Activated CD4-positive, alpha-beta T cell treated with anti-CD3 and anti-CD28 coated beads for 48 hours (primary cell): ENCODE data around the gene IBA57.

Experiments used
- DNase-seq: peaks from one replicate; pipeline ENCODE4 v3.0.0-alpha.2; 2020

Gene IBA57

GRCh38 chr1:228165372-228166169 lies at the start of gene IBA57:
TSS of gene IBA57 (plus strand) at chr1:228165804. CDS start at chr1:228165817, 13 bp downstream.
- peak; percentile 100 for DNase-seq

- DNase-seq, result no peak
Measured at GRCh38 chr1:228117335-228117734, 48.3 kb upstream of the IBA57 start.

- DNase-seq, result no peak
Measured at GRCh38 chr1:228118040-228118439, 47.6 kb upstream of the IBA57 start.

GRCh38 chr1:228120351-228120750 lies 45.3 kb upstream of the IBA57 start:
- no peak for DNase-seq

GRCh38 chr1:228120857-228121489 lies 44.6 kb upstream of the IBA57 start:
- DNase-seq, result no peak

GRCh38 chr1:228122921-228123441 lies 42.6 kb upstream of the IBA57 start:
- no peak for DNase-seq

- DNase-seq, result no peak
Measured at GRCh38 chr1:228123505-228123904, 42.1 kb upstream of the IBA57 start.

- DNase-seq, result no peak
Measured at GRCh38 chr1:228125185-228125584, 40.4 kb upstream of the IBA57 start.

GRCh38 chr1:228131766-228132165 lies 33.8 kb upstream of the IBA57 start:
- no peak for DNase-seq

GRCh38 chr1:228134591-228134990 lies 31.0 kb upstream of the IBA57 start:
- DNase-seq, result no peak

GRCh38 chr1:228136901-228137300 lies 28.7 kb upstream of the IBA57 start:
- DNase-seq, result no peak

- no peak for DNase-seq
Measured at GRCh38 chr1:228139406-228139930, 26.1 kb upstream of the IBA57 start.

- DNase-seq, result peak; percentile 100
Measured at GRCh38 chr1:228139931-228140723, 25.5 kb upstream of the IBA57 start, which contains the start of gene GUK1. TSS of gene GUK1 (plus strand) at chr1:228140279. CDS start at chr1:228140303, 24 bp downstream.

GRCh38 chr1:228140724-228141225 lies 24.8 kb upstream of the IBA57 start:
- no peak for DNase-seq

- peak; percentile 43 for DNase-seq
Measured at GRCh38 chr1:228141226-228142044, 24.2 kb upstream of the IBA57 start.

- no peak for DNase-seq
Measured at GRCh38 chr1:228142155-228142691, 23.4 kb upstream of the IBA57 start.

GRCh38 chr1:228142701-228143136 lies 22.9 kb upstream of the IBA57 start:
- no peak for DNase-seq

GRCh38 chr1:228143480-228144192 lies 22.0 kb upstream of the IBA57 start:
- DNase-seq, result no peak

GRCh38 chr1:228144193-228144992 lies 21.2 kb upstream of the IBA57 start:
- DNase-seq, result no peak

GRCh38 chr1:228144993-228145343 lies 20.6 kb upstream of the IBA57 start:
- no peak for DNase-seq
